Measurements from ENCODE around the gene SDS. TPM values are rescaled to one million over a fixed set of nuclear protein-coding genes. Genes with fewer than 3 reads are reported as not detected.

SDS gene
- total RNA-seq, 2 experiments from 2014 or later = not detected

- Histone ChIP-seq H3K36me3 (ENCODE audit: insufficient read depth, low read length) (no peaks in the 10 kb centered on the region), H3K9me2 (ENCODE audit: insufficient read depth, low read length) (no peaks in the 10 kb centered on the region), H4K20me1 (ENCODE audit: insufficient read depth, low read length) (no peaks in the 10 kb centered on the region), H3K79me2 (ENCODE audit: insufficient read depth, low read depth, low read length) (no peaks in the 10 kb centered on the region), H3K27ac (ENCODE audit: low read depth, low read length, poor library complexity, severe bottlenecking) (no peak overlapping the region), H3K4me3 (ENCODE audit: low read depth, low read length, poor library complexity, severe bottlenecking) (no peak overlapping the region), H2AFZ (ENCODE audit: low read length) (no peak overlapping the region), H3K9me3 (ENCODE audit: low read length) (no peaks in the 10 kb centered on the region), H3K4me1 (ENCODE audit: insufficient read depth, low read length, poor library complexity, severe bottlenecking) (no peaks in the 10 kb centered on the region), H3K4me2 (ENCODE audit: low read length) (no peak overlapping the region)
- intact Hi-C loops (cut with micrococcal nuclease; ENCODE audit: unreplicated experiment) = loop anchor here (5.0 kb wide), 1 partner anchor 295 kb away; no protein-coding TSS in a partner anchor
- ChIA-PET POLR2A (no interaction called here), CTCF (ENCODE audit: unreplicated experiment) (no interaction called here)
- no peak for DNase-seq (ENCODE audit: low spot score)
- BruUV-seq (replicated peaks) = no TSS peak
- no peak for TF ChIP-seq CTCF (conservative IDR thresholded peaks at IDR 0.05; ENCODE audit: low read length)
Observed at GRCh38 chr12:113436993-113437728, 33.5 kb upstream of the SDS start.

GRCh38 chr12:113436586-113436985 lies 32.9 kb upstream of the SDS start:
- Histone ChIP-seq H4K20me1 (ENCODE audit: insufficient read depth, low read length) (no peaks in the 10 kb centered on the region), H3K4me1 (ENCODE audit: insufficient read depth, low read length, poor library complexity, severe bottlenecking) (no peaks in the 10 kb centered on the region), H3K36me3 (ENCODE audit: insufficient read depth, low read length) (no peaks in the 10 kb centered on the region), H2AFZ (ENCODE audit: low read length) (no peak overlapping the region), H3K9me3 (ENCODE audit: low read length) (no peaks in the 10 kb centered on the region), H3K27ac (ENCODE audit: low read depth, low read length, poor library complexity, severe bottlenecking) (no peak overlapping the region), H3K9me2 (ENCODE audit: insufficient read depth, low read length) (no peaks in the 10 kb centered on the region), H3K4me2 (ENCODE audit: low read length) (no peak overlapping the region), H3K79me2 (ENCODE audit: insufficient read depth, low read depth, low read length) (no peaks in the 10 kb centered on the region), H3K4me3 (ENCODE audit: low read depth, low read length, poor library complexity, severe bottlenecking) (no peak overlapping the region)
- intact Hi-C loops (cut with micrococcal nuclease; ENCODE audit: unreplicated experiment) = loop anchor here (5.0 kb wide), 1 partner anchor 296 kb away; no protein-coding TSS in a partner anchor
- no peak for DNase-seq (ENCODE audit: low spot score)
- no TSS peak for BruUV-seq (replicated peaks)
- no peak for TF ChIP-seq EZH2phosphoT487 (IDR thresholded peaks at IDR 0.05; ENCODE audit: borderline replicate concordance, low read depth, low read length)
- ChIA-PET CTCF (ENCODE audit: unreplicated experiment) (no interaction called here), POLR2A (no interaction called here)

- Histone ChIP-seq H3K36me3 (ENCODE audit: insufficient read depth, low read length) (no peaks in the 10 kb centered on the region), H3K79me2 (ENCODE audit: insufficient read depth, low read depth, low read length) (no peaks in the 10 kb centered on the region), H3K9me3 (ENCODE audit: low read length) (no peaks in the 10 kb centered on the region), H4K20me1 (ENCODE audit: insufficient read depth, low read length) (no peaks in the 10 kb centered on the region), H3K4me2 (ENCODE audit: low read length) (no peak overlapping the region), H3K27ac (ENCODE audit: low read depth, low read length, poor library complexity, severe bottlenecking) (no peak overlapping the region), H3K4me3 (ENCODE audit: low read depth, low read length, poor library complexity, severe bottlenecking) (no peak overlapping the region), H3K9me2 (ENCODE audit: insufficient read depth, low read length) (no peaks in the 10 kb centered on the region), H2AFZ (ENCODE audit: low read length) (no peak overlapping the region), H3K4me1 (ENCODE audit: insufficient read depth, low read length, poor library complexity, severe bottlenecking) (no peaks in the 10 kb centered on the region)
- BruUV-seq (replicated peaks) = no TSS peak
- DNase-seq (ENCODE audit: low spot score) = no peak
- TF ChIP-seq EZH2phosphoT487 (IDR thresholded peaks at IDR 0.05; ENCODE audit: borderline replicate concordance, low read depth, low read length) (no peak), CTCF (conservative IDR thresholded peaks at IDR 0.05; ENCODE audit: low read length) (no peak)
- ChIA-PET CTCF (ENCODE audit: unreplicated experiment) (no interaction called here), POLR2A (no interaction called here)
- intact Hi-C loops (cut with micrococcal nuclease; ENCODE audit: unreplicated experiment) = loop anchor here (5.0 kb wide), 1 partner anchor 297 kb away; no protein-coding TSS in a partner anchor
Observed at GRCh38 chr12:113435367-113435766, 31.7 kb upstream of the SDS start.
